22Rv1 (cell line): ENCODE results near the gene FRAS1.

ENCODE experiments used
- CTCF ChIP-seq: fragments of 450-650 bp; IDR thresholded peaks from 2 replicates; pipeline ENCODE4 v1.5.1; 2017; ENCODE audit warnings: mild to moderate bottlenecking
- ZFX ChIP-seq: fragments of 450-650 bp; IDR thresholded peaks from 2 replicates; pipeline ENCODE4 v1.6.1; 2017; ENCODE audit warnings: antibody characterized with exemption, borderline replicate concordance

DNA sequence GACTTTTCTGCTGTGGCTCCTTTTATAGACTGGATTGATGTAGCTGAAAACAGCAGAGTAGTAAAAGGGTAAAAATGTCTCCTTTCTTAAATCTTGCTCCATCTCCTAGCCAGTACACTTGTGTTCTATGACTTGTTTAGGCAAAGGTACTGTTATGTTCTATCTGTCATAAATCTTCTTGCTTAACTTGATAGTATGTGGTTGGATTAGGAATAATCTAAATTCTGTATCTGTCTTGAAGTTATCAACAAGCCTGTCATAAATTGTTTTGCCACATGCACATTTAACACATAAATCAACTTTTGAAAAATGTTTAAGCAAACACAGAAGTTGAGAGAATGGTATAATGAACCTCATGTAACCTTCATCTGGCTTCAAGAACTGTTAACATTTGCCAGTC lies 157.0 kb downstream of the FRAS1 start:
- TF ChIP-seq CTCF (no peak), ZFX (no peak)
